Psoas muscle (tissue), 8 donors: ENCODE measurements around the gene AKAP5. TPM values are rescaled to one million over a fixed set of nuclear protein-coding genes. Genes with fewer than 3 reads are reported as not detected.

ENCODE experiments used
- ATAC-seq, 4 donors: fragments of 200-7000 bp; cut with Tn5 transposase; one replicate each; pipeline ENCODE4 v1.9.1; 2020; ENCODE audit warnings: moderate library complexity in 3 of 4, mild to moderate bottlenecking in 2 of 4
- DNase-seq, 2 donors: peaks; one replicate each; pipeline ENCODE4 v3.0.0-alpha.2; 2020
- H3K27ac ChIP-seq: fragments of 200-600 bp; one replicate; pipeline ENCODE4 v1.8.0; 2022
- H3K27me3 ChIP-seq, 3 donors: fragments of 200-600 bp in 1 of 3; one replicate each; pipeline versions ENCODE4 v1.6.1 to v1.8.0; 2013 to 2022; ENCODE audit warnings: low read length in 2 of 3, mild to moderate bottlenecking in 2 of 3, moderate library complexity in 1 of 3; ENCODE audit not compliant: insufficient read depth in 3 of 3
- H3K36me3 ChIP-seq, 2 donors: fragments of 200-600 bp in 1 of 2; one replicate each; pipeline versions ENCODE4 v1.6.1 to v1.8.0; 2013 to 2022; ENCODE audit warnings: low read depth in 1 of 2, mild to moderate bottlenecking in 1 of 2, moderate library complexity in 1 of 2; ENCODE audit not compliant: insufficient read depth in 1 of 2
- H3K4me1 ChIP-seq: fragments of 200-600 bp; one replicate; pipeline ENCODE4 v1.8.0; 2022
- H3K4me3 ChIP-seq: fragments of 200-600 bp; one replicate; pipeline ENCODE4 v1.8.0; 2022; ENCODE audit warnings: mild to moderate bottlenecking
- H3K9me3 ChIP-seq: fragments of 200-600 bp; one replicate; pipeline ENCODE4 v1.8.0; 2022
- WGBS, 3 donors: extraction: QIAGEN DNeasy Blood & Tissue Kit; methylation state at CpG; one replicate each; pipeline versions ENCODE4 v1.1.6 to v1.1.7; 2013; 5-methylcytosine and 5-hydroxymethylcytosine counted together
- intact Hi-C, 2 donors: fragments of 100-400 bp; cut with DNase I; formaldehyde crosslinking; loops; one replicate each; pipeline versions ENCODE4 v1.11.0 to v1.14.2; 2022
- long read RNA-seq, 2 donors: library from polyadenylated mRNA; unstranded; transcript quantifications; one replicate each; pipeline ENCODE4 v2.0.0, GENCODE V29; 2021
- polyA plus RNA-seq, 3 donors: library from polyadenylated mRNA; stranded (reverse); fragments of 200-250 nt; gene quantifications; one replicate each; pipeline ENCODE4 v1.2.3, GENCODE V29; 2013
- total RNA-seq, 4 donors: library from RNA; stranded (reverse); fragmentation: NEBNext Ultra II Directional in 2 of 4; extraction: Animal tissue kit (Norgen Biotek cat#: 25700) in 2 of 4; gene quantifications; one replicate each; pipeline versions ENCODE4 v1.2.1 to v1.2.4, GENCODE V29; 2021 to 2023
- TF ChIP-seq, protein P1 (sequence below): fragments of 200-600 bp; IDR thresholded peaks from one replicate; pipeline ENCODE4 v1.8.0; 2022; ENCODE audit warnings: antibody characterized with exemption
- donor health status: healthy with polysubstance abuse.
- donor health status: DM: no; HTN: no; CAD: no; lungs with moderate emphysema.
- donor health status: Bipolar disorder and iron deficiency.
- donor health status: healthy.
- donor health status: DM: yes; HTN: yes; CAD: no.
- donor health status: DM: no; HTN: no; CAD: no.
- donor health status: DM: no; HTN: no; CAD: no.
- donor health status: DM: yes; HTN: yes; CAD: no.

The AKAP5 gene, protein sequence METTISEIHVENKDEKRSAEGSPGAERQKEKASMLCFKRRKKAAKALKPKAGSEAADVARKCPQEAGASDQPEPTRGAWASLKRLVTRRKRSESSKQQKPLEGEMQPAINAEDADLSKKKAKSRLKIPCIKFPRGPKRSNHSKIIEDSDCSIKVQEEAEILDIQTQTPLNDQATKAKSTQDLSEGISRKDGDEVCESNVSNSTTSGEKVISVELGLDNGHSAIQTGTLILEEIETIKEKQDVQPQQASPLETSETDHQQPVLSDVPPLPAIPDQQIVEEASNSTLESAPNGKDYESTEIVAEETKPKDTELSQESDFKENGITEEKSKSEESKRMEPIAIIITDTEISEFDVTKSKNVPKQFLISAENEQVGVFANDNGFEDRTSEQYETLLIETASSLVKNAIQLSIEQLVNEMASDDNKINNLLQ
- total RNA-seq: under 1 TPM; 0.06 to 0.18 (median 0.14) TPM
- under 1 TPM; 0.01 to 0.08 (median 0.04) TPM for polyA plus RNA-seq
- long read RNA-seq, donor 1: 0 reads
- long read RNA-seq, donor 2: 0 reads

DNA sequence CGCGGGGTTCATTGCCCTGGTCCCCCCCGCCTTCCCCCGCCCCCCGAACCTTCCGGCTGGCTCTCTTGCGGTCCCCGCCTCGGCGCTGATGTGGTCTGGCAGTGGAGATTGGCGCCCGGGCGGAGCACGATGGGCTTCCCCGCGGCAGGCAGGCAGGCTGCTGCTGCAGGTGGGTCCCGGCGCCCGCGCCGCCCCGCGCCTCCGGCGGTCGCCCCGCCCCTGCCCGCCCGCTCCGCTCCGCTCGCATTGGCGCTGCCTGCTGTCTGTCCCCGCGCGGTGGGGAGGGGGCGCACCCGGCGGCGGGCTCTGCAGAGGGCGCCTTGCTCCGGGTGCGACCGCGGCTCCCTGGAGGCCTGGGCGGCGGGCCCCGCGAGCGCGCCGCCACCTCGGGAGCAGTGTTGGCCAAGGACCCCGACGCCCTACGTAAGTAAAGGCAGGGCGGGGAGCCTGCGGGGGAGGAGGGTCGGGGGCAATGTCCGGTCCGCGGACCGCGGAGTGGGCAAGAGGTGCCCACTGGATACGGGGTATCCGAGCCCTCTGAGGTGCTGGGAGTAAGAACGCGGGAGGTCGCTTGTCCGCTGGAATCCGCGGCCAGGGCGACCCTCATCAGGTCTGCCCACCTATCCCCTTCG lies at the start of gene AKAP5:
Gene AKAP5, plus strand, starts transcription at position 309 of the 632 bp plus-strand sequence. CDS start 2,896 bp downstream, outside the sequence.
- DNase-seq: peak; percentile 41 to 67
- 0 to 1% (median 1%) methylated on average over 48 to 74 of the region's 74 CpGs for WGBS, 3 donors
- intact Hi-C loops: no loop called here

DNA sequence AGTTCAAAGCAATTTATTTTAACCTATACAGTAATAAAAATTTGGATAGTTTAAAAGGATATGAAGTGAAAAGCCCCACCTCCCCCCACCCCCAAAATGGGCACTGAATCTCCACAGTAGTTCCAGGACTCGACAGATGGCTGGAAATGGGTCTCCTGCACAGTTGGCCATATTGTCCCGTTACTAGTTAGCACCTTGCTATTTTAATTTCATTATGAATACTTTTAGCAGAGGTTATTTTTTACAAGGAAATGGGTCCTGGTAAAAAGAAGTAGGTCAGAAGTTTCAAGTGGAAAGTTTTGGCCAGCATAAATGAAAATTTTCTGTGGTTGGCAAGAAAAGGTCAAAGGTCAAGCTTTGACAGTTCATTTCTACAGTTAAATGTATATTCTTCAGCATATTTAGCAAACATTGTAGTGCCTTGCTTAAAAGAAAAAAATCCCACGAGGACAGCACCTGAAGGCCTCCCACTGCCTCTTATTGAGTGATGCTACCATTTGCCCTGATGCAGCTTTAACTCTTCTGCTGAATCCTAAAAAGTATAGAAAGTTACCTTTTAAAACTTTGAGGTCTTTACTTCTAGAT lies 48.9 kb upstream of the AKAP5 start:
- H3K9me3 ChIP-seq: no peaks in the 10 kb centered on the region
- peaks cover 7 to 89% of the 10 kb centered on the region in 2 donors for H3K36me3 ChIP-seq
- H3K4me1 ChIP-seq: peaks cover 3% of the 10 kb centered on the region
- WGBS, 3 donors: 84 to 94% (median 91%) methylated on average over 3 of the region's 3 CpGs
- intact Hi-C loops: no loop called here
- no peak for DNase-seq
- TF ChIP-seq, protein P1, sequence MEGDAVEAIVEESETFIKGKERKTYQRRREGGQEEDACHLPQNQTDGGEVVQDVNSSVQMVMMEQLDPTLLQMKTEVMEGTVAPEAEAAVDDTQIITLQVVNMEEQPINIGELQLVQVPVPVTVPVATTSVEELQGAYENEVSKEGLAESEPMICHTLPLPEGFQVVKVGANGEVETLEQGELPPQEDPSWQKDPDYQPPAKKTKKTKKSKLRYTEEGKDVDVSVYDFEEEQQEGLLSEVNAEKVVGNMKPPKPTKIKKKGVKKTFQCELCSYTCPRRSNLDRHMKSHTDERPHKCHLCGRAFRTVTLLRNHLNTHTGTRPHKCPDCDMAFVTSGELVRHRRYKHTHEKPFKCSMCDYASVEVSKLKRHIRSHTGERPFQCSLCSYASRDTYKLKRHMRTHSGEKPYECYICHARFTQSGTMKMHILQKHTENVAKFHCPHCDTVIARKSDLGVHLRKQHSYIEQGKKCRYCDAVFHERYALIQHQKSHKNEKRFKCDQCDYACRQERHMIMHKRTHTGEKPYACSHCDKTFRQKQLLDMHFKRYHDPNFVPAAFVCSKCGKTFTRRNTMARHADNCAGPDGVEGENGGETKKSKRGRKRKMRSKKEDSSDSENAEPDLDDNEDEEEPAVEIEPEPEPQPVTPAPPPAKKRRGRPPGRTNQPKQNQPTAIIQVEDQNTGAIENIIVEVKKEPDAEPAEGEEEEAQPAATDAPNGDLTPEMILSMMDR: no peak
- no peaks in the 10 kb centered on the region for H3K27me3 ChIP-seq
- H3K4me3 ChIP-seq: no peak overlapping the region
- H3K27ac ChIP-seq: no peak overlapping the region
- no peak for ATAC-seq

More for the DNA sequence above, at the start of gene AKAP5:
- H3K27ac ChIP-seq: no peak within 1 kb of the TSS
- no peaks in the 10 kb centered on the region for H3K9me3 ChIP-seq
- peak within 1 kb of the TSS; percentile 76 for H3K4me3 ChIP-seq
- H3K4me1 ChIP-seq: peaks cover 3% of the 10 kb centered on the region
- ATAC-seq: peak; percentile 78 to 84 (median 82)
- TF ChIP-seq, protein P1: no peak
- no peaks in the 10 kb centered on the region for H3K27me3 ChIP-seq
- peaks cover 0 to 7% of the 10 kb centered on the region in 2 donors for H3K36me3 ChIP-seq

DNA sequence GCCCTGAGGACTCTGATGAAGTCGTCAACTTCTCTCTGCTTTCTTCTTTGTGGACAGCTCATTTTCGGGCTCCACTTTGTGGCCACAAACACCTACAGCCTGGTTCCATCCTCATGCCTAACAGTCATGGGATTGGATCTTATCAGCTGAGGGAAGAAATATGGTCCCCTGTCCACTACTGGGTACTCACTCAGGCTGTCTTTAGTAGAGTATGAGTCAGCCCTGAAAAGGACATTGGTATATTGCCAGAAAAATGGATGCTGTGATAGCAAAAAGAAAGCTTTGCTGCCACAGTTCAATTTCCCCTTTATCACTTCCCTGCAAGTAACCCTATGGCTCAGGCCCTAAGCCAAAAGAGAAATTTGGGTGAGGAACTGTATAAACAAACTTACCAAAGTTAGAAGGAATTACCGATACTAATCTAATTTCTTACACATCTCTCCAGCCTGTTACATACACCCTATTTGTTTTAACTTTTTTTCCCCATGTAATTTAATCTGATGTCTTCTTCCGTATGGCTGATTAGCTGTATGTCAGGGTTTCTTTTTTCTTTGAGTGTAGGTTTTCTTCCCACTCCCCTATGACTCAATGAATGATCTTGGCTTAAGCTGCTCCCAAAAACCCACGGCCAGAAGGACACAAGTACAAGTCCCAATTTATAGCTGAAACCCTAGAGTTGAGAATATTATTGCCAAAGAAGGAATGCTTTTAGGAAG lies 48.1 kb upstream of the AKAP5 start:
- TF ChIP-seq, protein P1: no peak
- WGBS, 3 donors: 91 to 96% (median 91%) methylated on average over 5 of the region's 5 CpGs
- intact Hi-C loops: no loop called here

DNA sequence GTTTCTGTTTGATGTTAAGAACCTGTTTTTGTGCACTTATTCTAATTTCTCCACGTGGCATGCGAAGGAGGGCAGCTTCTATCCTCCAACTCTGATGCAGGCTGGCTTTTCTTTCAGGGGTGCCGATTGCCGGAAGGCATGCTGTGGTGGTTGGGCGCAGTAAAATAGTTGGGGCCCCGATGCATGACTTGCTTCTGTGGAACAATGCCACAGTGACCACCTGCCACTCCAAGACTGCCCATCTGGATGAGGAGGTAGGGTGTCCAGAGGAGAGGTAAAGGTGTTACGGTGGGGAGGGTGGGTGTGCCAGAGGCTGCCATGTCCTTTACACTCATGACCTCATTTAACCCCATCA lies 47.6 kb upstream of the AKAP5 start:
- DNase-seq (no peak), ATAC-seq (no peak)
- TF ChIP-seq, protein P1: no peak
- Histone ChIP-seq H3K9me3 (no peaks in the 10 kb centered on the region), H3K27ac (no peak overlapping the region), H3K27me3 (no peaks in the 10 kb centered on the region), H3K4me1 (peaks cover 5% of the 10 kb centered on the region), H3K36me3 (peaks cover 0 to 88% of the 10 kb centered on the region in 2 donors), H3K4me3 (no peak overlapping the region)
- WGBS, 3 donors: 96 to 99% (median 97%) methylated on average over 7 of the region's 7 CpGs
- intact Hi-C loops: no loop called here

More for the DNA sequence above, 48.1 kb upstream of the AKAP5 start:
- Histone ChIP-seq H3K4me3 (no peak overlapping the region), H3K36me3 (peaks cover 4 to 88% of the 10 kb centered on the region in 2 donors), H3K4me1 (peaks cover 5% of the 10 kb centered on the region), H3K27me3 (no peaks in the 10 kb centered on the region), H3K9me3 (no peaks in the 10 kb centered on the region), H3K27ac (no peak overlapping the region)
- DNase-seq: no peak
- peak in 2 of 4 donors; percentile 23 to 39 for ATAC-seq
